NB4 (cell line): Measurements from ENCODE around the gene DDX51.

Experiments
- POLR2A ChIP-seq: IDR thresholded peaks from 2 replicates; pipeline ENCODE4 v1.6.1; 2011; ENCODE audit warnings: mild to moderate bottlenecking; ENCODE audit not compliant: insufficient read length; ENCODE audit errors: extremely low read depth
- TF ChIP-seq, protein P1 (sequence below): IDR thresholded peaks from one replicate; pipeline ENCODE4 v1.5.1; 2012; ENCODE audit warnings: low read depth, low read length

DNA sequence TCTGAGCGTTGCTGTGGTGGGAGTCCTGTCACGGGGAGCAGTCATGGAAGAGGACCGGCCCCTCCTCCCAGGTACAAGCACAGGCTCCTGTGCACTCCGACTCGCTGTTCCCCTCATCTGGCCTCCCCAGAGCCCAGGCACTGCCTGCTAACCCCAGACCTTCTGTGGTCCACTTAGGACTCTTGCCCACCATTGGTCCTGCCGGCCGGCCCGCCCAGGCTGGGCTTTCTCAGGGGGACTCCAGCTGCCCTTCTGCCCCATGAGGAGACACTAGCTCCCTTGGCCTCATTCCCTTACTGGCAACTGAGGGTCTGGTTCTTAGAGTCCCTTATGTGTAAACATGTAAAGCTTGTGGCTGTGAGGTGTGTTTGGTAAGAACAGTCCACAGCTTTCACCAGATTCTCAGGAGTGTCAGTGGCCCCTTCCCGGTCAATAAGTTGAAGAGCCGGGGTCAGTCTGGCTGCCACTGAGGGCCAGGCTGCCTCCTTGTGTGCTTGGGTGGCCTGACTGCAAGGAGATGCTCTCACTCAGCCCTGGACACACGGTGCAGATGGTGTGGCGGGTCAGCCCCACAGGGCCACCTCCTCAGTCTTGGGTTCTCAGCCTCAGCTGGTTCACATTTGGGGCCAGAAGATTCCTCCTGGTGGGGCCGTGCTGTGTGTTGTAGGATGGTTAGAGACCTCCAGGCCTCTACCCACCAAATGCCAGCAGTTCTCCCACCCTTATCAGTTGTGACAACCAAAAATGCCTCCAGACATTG, 43.6 kb downstream of the DDX51 start:
- TF ChIP-seq, protein P1, sequence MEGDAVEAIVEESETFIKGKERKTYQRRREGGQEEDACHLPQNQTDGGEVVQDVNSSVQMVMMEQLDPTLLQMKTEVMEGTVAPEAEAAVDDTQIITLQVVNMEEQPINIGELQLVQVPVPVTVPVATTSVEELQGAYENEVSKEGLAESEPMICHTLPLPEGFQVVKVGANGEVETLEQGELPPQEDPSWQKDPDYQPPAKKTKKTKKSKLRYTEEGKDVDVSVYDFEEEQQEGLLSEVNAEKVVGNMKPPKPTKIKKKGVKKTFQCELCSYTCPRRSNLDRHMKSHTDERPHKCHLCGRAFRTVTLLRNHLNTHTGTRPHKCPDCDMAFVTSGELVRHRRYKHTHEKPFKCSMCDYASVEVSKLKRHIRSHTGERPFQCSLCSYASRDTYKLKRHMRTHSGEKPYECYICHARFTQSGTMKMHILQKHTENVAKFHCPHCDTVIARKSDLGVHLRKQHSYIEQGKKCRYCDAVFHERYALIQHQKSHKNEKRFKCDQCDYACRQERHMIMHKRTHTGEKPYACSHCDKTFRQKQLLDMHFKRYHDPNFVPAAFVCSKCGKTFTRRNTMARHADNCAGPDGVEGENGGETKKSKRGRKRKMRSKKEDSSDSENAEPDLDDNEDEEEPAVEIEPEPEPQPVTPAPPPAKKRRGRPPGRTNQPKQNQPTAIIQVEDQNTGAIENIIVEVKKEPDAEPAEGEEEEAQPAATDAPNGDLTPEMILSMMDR, result no peak
- TF ChIP-seq POLR2A, result no peak
